ENCODE results near the gene KRT71.

KRT71 gene

DNA sequence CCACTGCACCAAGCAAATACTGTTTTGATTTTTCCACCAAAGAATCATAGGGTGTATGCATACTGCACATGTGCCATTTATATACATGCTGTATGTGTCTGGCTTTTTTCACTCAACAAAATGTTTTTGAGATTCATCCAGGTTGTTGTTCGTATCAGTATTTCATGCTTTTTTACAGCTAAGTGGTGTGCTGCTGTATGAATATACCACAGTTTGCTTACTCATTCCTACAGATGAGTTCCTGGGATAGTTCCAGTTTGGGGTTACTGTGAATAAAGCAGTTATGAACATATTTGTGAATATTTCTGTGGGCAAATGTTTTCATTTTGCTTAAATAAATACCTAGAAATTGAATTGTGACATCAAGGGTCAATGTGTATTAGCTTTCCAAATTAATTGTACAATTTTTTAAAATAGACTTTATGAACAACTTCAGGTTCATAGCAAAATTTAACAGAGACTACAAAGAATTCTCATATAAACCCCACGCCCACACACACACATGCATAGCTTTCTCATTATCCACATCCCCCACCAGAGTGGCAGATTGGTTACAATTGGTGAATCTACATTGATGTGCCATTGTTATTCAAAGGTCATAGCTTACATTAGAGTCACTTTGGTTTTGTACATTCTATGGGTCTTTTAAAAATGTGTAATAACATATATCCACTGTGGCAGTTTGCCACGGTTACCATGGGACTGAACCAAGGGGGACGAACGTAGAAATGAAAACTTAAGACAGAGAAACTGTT is 53.0 kb downstream of the KRT71 start:
- no peak for DNase-seq (ENCODE audit: extremely low read depth in 1 of 2, low read depth in 1 of 2)

DNA sequence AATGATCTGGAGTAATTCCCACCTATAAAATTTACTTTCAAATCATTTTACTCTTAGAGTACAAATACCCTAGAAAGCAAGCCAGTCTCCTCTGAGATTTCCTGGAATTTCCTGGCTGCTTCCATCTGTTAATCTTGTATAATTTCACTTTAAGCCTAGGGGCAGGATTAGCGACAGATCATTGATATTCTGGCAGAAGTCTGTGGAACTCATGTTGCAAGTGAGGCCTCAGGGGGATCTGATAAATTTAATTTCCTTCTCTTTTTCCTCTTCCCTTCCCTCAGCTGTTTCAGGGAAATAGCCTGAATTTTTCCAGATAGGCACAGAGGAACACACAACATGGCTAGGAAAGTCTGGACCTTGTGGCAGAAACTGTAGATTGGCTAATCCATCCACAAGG is 54.0 kb downstream of the KRT71 start:
- no peak for DNase-seq (ENCODE audit: extremely low read depth in 1 of 2, low read depth in 1 of 2)

GRCh38 chr12:52497975-52498374 is 55.0 kb downstream of the KRT71 start:
- no peak for DNase-seq (ENCODE audit: extremely low read depth in 1 of 2, low read depth in 1 of 2)

- no peak for DNase-seq (ENCODE audit: extremely low read depth in 1 of 2, low read depth in 1 of 2)
Observed at GRCh38 chr12:52496590-52497071, 56.3 kb downstream of the KRT71 start.

DNA sequence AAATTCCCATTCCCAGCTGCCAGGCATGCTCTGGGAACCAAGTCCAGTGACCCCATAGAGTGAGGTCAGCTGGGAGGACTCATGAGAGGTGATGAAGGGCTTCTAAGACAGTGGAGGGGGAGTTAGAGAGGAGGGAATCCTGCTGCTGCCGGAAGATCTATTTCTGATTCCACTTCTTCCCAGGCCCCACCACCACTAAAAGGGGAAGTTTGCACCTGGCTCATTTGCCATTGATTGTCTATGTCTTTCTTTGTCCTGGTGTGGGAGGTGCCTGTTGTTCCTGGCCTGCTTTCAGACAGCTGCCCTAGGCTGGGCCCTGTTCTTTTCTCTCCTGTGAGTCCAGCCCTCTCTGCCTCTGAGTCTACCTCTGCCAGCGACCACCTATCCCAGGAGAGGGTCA is 56.9 kb downstream of the KRT71 start:
- DNase-seq (ENCODE audit: extremely low read depth in 1 of 2, low read depth in 1 of 2): no peak

- DNase-seq (ENCODE audit: extremely low read depth in 1 of 2, low read depth in 1 of 2): no peak
Observed at GRCh38 chr12:52495389-52495788, 57.6 kb downstream of the KRT71 start.

- DNase-seq (ENCODE audit: extremely low read depth in 1 of 2, low read depth in 1 of 2): no peak
Observed at GRCh38 chr12:52494518-52494917, 58.4 kb downstream of the KRT71 start.

GRCh38 chr12:52494100-52494499 is 58.8 kb downstream of the KRT71 start:
- DNase-seq (ENCODE audit: extremely low read depth in 1 of 2, low read depth in 1 of 2): no peak

Data from activated CD8-positive, alpha-beta memory T cell treated with anti-CD3 and anti-CD28 coated beads for 1 hour (primary cell).